Midbrain (tissue), 1 donor: ENCODE data around the gene RAPH1.

Experiments used
- DNase-seq: peaks from one replicate; lab custom pipeline; 2025; lab: John Stamatoyannopoulos, UW

RAPH1 gene

GRCh38 chr2:203535078-203535783 is at the start of gene RAPH1:
Gene RAPH1 (minus strand): TSS chr2:203535301. CDS start chr2:203495353, 39,948 bp downstream.
- DNase-seq = peak; percentile 68

- no peak for DNase-seq
Measured at GRCh38 chr2:203584784-203585183, 49.7 kb upstream of the RAPH1 start.

- no peak for DNase-seq
Measured at GRCh38 chr2:203583701-203584100, 48.6 kb upstream of the RAPH1 start.

- no peak for DNase-seq
Measured at GRCh38 chr2:203583084-203583695, 48.1 kb upstream of the RAPH1 start.

GRCh38 chr2:203582468-203582867 is 47.4 kb upstream of the RAPH1 start:
- DNase-seq = no peak

- DNase-seq = peak; percentile 39
Measured at GRCh38 chr2:203580844-203581243, 45.7 kb upstream of the RAPH1 start.

GRCh38 chr2:203579730-203580129 is 44.6 kb upstream of the RAPH1 start:
- DNase-seq = no peak

GRCh38 chr2:203578759-203579643 is 43.9 kb upstream of the RAPH1 start:
- no peak for DNase-seq

- no peak for DNase-seq
Measured at GRCh38 chr2:203574824-203575223, 39.7 kb upstream of the RAPH1 start.

GRCh38 chr2:203572316-203572715 is 37.2 kb upstream of the RAPH1 start:
- DNase-seq = no peak

GRCh38 chr2:203569677-203570316 is 34.7 kb upstream of the RAPH1 start:
- no peak for DNase-seq

GRCh38 chr2:203567691-203568090 is 32.6 kb upstream of the RAPH1 start:
- no peak for DNase-seq

GRCh38 chr2:203566161-203566560 is 31.1 kb upstream of the RAPH1 start:
- no peak for DNase-seq

- no peak for DNase-seq
Measured at GRCh38 chr2:203565076-203565475, 30.0 kb upstream of the RAPH1 start.

GRCh38 chr2:203562268-203562667 is 27.2 kb upstream of the RAPH1 start:
- no peak for DNase-seq

- no peak for DNase-seq
Measured at GRCh38 chr2:203559641-203560040, 24.5 kb upstream of the RAPH1 start.

GRCh38 chr2:203553784-203554183 is 18.7 kb upstream of the RAPH1 start:
- no peak for DNase-seq

GRCh38 chr2:203551778-203552177 is 16.7 kb upstream of the RAPH1 start:
- no peak for DNase-seq

GRCh38 chr2:203550266-203550665 is 15.2 kb upstream of the RAPH1 start:
- no peak for DNase-seq

- no peak for DNase-seq
Measured at GRCh38 chr2:203549406-203549805, 14.3 kb upstream of the RAPH1 start.

GRCh38 chr2:203548887-203549286 is 13.8 kb upstream of the RAPH1 start:
- DNase-seq = no peak

- no peak for DNase-seq
Measured at GRCh38 chr2:203547356-203547755, 12.3 kb upstream of the RAPH1 start.
